Fibroblast of skin of left quadriceps (primary cell): ENCODE results near the gene LRRC43.

Source experiments
- DNase-seq, 2 experiments: peaks; one replicate each; pipeline ENCODE4 v3.0.0-alpha.2; 2013; ENCODE audit warnings: low read depth in 2 of 2

The LRRC43 gene

GRCh38 chr12:122226366-122227125 is 43.6 kb downstream of the LRRC43 start:
- no peak for DNase-seq

- DNase-seq, result no peak
These were observed 44.4 kb downstream of the LRRC43 start for GRCh38 chr12:122227341-122227740.

GRCh38 chr12:122228092-122228491 is 45.2 kb downstream of the LRRC43 start:
- DNase-seq, result no peak

- no peak for DNase-seq
These were observed 47.9 kb downstream of the LRRC43 start for GRCh38 chr12:122230798-122231197.

GRCh38 chr12:122232691-122233090 is 49.8 kb downstream of the LRRC43 start:
- DNase-seq, result no peak

GRCh38 chr12:122235741-122236140 is 52.8 kb downstream of the LRRC43 start:
- DNase-seq, result no peak

- DNase-seq, result no peak
These were observed 55.9 kb downstream of the LRRC43 start for GRCh38 chr12:122238861-122239260.

- DNase-seq, result no peak
These were observed 61.0 kb downstream of the LRRC43 start for GRCh38 chr12:122243965-122244364.

- no peak for DNase-seq
These were observed 61.8 kb downstream of the LRRC43 start for GRCh38 chr12:122244565-122245371.

- DNase-seq, result no peak
These were observed 62.6 kb downstream of the LRRC43 start for GRCh38 chr12:122245553-122245952.

- DNase-seq, result no peak
These were observed 67.1 kb downstream of the LRRC43 start for GRCh38 chr12:122250047-122250446.

GRCh38 chr12:122250536-122250935 is 67.6 kb downstream of the LRRC43 start:
- DNase-seq, result no peak
